ENCODE measurements around the gene ADGRF4. TPM values are rescaled to one million over a fixed set of nuclear protein-coding genes. Genes with fewer than 3 reads are reported as not detected.
"Not testable (repeated sequence)": the region's sequence is repeated elsewhere in the genome, so short reads cannot be mapped to it uniquely, and the experiment has no call there.

ADGRF4 gene
- total RNA-seq, 1 donor from 2014 or later: not detected

- Mint-ChIP-seq H3K4me1 (no peaks in the 10 kb centered on the region), H3K4me3 (no peak overlapping the region), H3K36me3 (ENCODE audit: low read depth) (no peaks in the 10 kb centered on the region), H3K9me3 (peaks cover 6% of the 10 kb centered on the region), H3K27ac (ENCODE audit: unreplicated experiment) (no peak overlapping the region), H3K27me3 (ENCODE audit: low read depth) (no peaks in the 10 kb centered on the region)
- TF ChIP-seq CTCF (conservative IDR thresholded peaks at IDR 0.05): no peak
- no peak for DNase-seq (ENCODE audit: low read depth, low spot score)
These were observed 43.4 kb downstream of the ADGRF4 start for GRCh38 chr6:47741807-47742206.

- DNase-seq (ENCODE audit: low read depth, low spot score): no peak
- Mint-ChIP-seq H3K9me3 (peaks cover 6% of the 10 kb centered on the region), H3K27ac (ENCODE audit: unreplicated experiment) (no peak overlapping the region), H3K4me1 (no peaks in the 10 kb centered on the region), H3K27me3 (ENCODE audit: low read depth) (no peaks in the 10 kb centered on the region), H3K36me3 (ENCODE audit: low read depth) (no peaks in the 10 kb centered on the region), H3K4me3 (no peak overlapping the region)
- TF ChIP-seq CTCF (conservative IDR thresholded peaks at IDR 0.05): no peak
These were observed 45.4 kb downstream of the ADGRF4 start for GRCh38 chr6:47743744-47744143.

- not testable (repeated sequence) for H3K36me3 Mint-ChIP-seq (ENCODE audit: low read depth); H3K9me3 Mint-ChIP-seq; H3K27ac Mint-ChIP-seq (ENCODE audit: unreplicated experiment); DNase-seq (ENCODE audit: low read depth, low spot score); H3K4me1 Mint-ChIP-seq; H3K27me3 Mint-ChIP-seq (ENCODE audit: low read depth); H3K4me3 Mint-ChIP-seq
These were observed 46.9 kb downstream of the ADGRF4 start for GRCh38 chr6:47745269-47745668.

- DNase-seq (ENCODE audit: low read depth, low spot score): no peak
- no peaks in the 10 kb centered on the region for H3K36me3 Mint-ChIP-seq (ENCODE audit: low read depth)
These were observed 51.4 kb downstream of the ADGRF4 start for GRCh38 chr6:47749757-47750156.

DNA sequence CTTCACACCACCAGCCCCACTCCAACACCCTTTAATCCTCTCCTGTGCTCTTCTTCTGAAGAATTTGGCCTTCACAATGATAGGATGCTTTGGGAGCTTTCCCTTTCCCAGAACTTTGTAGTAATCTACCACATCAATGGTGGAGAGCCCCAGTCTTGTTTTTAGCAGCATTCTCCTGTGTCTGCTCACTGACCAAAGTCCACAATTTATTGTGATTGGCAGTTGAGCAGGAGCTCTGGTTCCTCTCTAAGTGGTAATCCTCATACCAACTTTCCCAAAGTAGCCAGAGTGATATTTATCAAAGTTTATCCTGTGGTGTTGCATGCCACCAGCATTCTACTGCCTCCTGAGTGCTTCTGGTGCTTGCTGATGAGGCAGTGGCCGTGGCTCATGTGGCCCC, 54.4 kb downstream of the ADGRF4 start:
- H3K36me3 Mint-ChIP-seq (ENCODE audit: low read depth): no peaks in the 10 kb centered on the region
- no peaks in the 10 kb centered on the region for H3K27me3 Mint-ChIP-seq (ENCODE audit: low read depth)
- no peak overlapping the region for H3K27ac Mint-ChIP-seq (ENCODE audit: unreplicated experiment)
- no peaks in the 10 kb centered on the region for H3K4me1 Mint-ChIP-seq
- DNase-seq (ENCODE audit: low read depth, low spot score): no peak
- H3K4me3 Mint-ChIP-seq: no peak overlapping the region
- no peak for TF ChIP-seq CTCF (conservative IDR thresholded peaks at IDR 0.05)
- H3K9me3 Mint-ChIP-seq: peaks cover 6% of the 10 kb centered on the region

More at GRCh38 chr6:47749757-47750156, 51.4 kb downstream of the ADGRF4 start:
- Mint-ChIP-seq H3K4me3 (no peak overlapping the region), H3K4me1 (no peaks in the 10 kb centered on the region), H3K27ac (ENCODE audit: unreplicated experiment) (no peak overlapping the region), H3K27me3 (ENCODE audit: low read depth) (no peaks in the 10 kb centered on the region), H3K9me3 (peaks cover 6% of the 10 kb centered on the region)
- no peak for TF ChIP-seq CTCF (conservative IDR thresholded peaks at IDR 0.05)

DNA sequence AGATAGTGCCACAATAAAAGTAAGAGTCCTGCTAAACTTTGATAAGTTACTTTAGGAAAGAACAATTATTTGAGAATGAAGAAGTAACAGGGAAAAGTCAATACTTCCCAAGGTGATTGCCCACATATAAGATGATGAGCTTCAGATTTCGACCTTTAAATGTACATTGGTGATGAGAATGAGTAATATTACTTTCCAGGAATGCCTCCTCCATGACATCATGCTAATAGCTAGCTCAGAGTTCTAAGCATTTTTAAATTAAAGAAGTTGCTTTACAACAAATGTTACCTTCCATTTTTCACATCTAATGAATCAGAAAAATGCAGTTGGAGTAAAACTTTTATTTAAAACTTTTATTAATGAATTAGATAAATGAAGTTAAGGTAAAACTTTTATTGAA, 61.0 kb downstream of the ADGRF4 start:
- TF ChIP-seq CTCF (conservative IDR thresholded peaks at IDR 0.05): no peak
- H3K27me3 Mint-ChIP-seq (ENCODE audit: low read depth): no peaks in the 10 kb centered on the region

More for the DNA sequence above, 61.0 kb downstream of the ADGRF4 start:
- no peaks in the 10 kb centered on the region for H3K36me3 Mint-ChIP-seq (ENCODE audit: low read depth)
- H3K4me1 Mint-ChIP-seq: no peaks in the 10 kb centered on the region
- H3K9me3 Mint-ChIP-seq: peaks cover 2% of the 10 kb centered on the region
- no peak for DNase-seq (ENCODE audit: low read depth, low spot score)
- no peak overlapping the region for H3K27ac Mint-ChIP-seq (ENCODE audit: unreplicated experiment)
- no peak overlapping the region for H3K4me3 Mint-ChIP-seq

Measured in neural crest cell (in vitro differentiated cells).